Chondrocyte (in vitro differentiated cells): ENCODE measurements around the gene PLD1. TPM values are rescaled to one million over a fixed set of nuclear protein-coding genes. Genes with fewer than 3 reads are reported as not detected.
A peak's percentile ranks its signal among the peaks of the same experiment; 100 is the strongest.

Source experiments
- DNase-seq: peaks from one replicate; pipeline ENCODE4 v3.0.0; 2021; ENCODE audit warnings: mixed read lengths, low spot score
- H3K27ac Mint-ChIP-seq: one replicate; pipeline ENCODE4 v1.8.0; 2021; ENCODE audit warnings: mild to moderate bottlenecking, moderate library complexity, mixed read lengths; ENCODE audit not compliant: unreplicated experiment
- H3K27me3 Mint-ChIP-seq: 2 replicates; pipeline ENCODE4 v1.8.0; 2021; ENCODE audit warnings: low read depth, mixed read lengths
- H3K36me3 Mint-ChIP-seq: 2 replicates; pipeline ENCODE4 v1.8.0; 2021; ENCODE audit warnings: low read depth, mixed read lengths
- H3K4me1 Mint-ChIP-seq: 2 replicates; pipeline ENCODE4 v1.8.0; 2021; ENCODE audit warnings: low read depth, mild to moderate bottlenecking, mixed read lengths
- H3K4me3 Mint-ChIP-seq: one replicate; pipeline ENCODE4 v1.8.0; 2021; ENCODE audit warnings: mild to moderate bottlenecking, moderate library complexity, mixed read lengths; ENCODE audit not compliant: unreplicated experiment
- H3K9me3 Mint-ChIP-seq: 2 replicates; pipeline ENCODE4 v1.8.0; 2021; ENCODE audit warnings: low read depth, mixed read lengths
- CTCF ChIP-seq: fragments of 200-600 bp; sonication (generic); IDR thresholded peaks from 2 replicates; pipeline ENCODE4 v1.5.0; 2021; ENCODE audit warnings: antibody characterized with exemption, mild to moderate bottlenecking, moderate library complexity
- total RNA-seq: library from RNA; stranded (reverse); gene quantifications from 3 replicates; pipeline ENCODE4 v1.2.1, GENCODE V29; 2021

PLD1 gene
- total RNA-seq, 1 donor from 2014 or later, result 17.0 TPM

- H3K9me3 Mint-ChIP-seq, result no peaks in the 10 kb centered on the region
- H3K4me1 Mint-ChIP-seq, result peaks cover 68% of the 10 kb centered on the region
- DNase-seq, result no peak
- H3K27me3 Mint-ChIP-seq, result no peaks in the 10 kb centered on the region
- no peaks in the 10 kb centered on the region for H3K36me3 Mint-ChIP-seq
- TF ChIP-seq CTCF, result no peak
- H3K27ac Mint-ChIP-seq, result peak overlapping the region; percentile 93
- no peak overlapping the region for H3K4me3 Mint-ChIP-seq
Measured at GRCh38 chr3:171805687-171806086, 4.6 kb downstream of the PLD1 start.

- Mint-ChIP-seq H3K9me3 (no peaks in the 10 kb centered on the region), H3K27me3 (no peaks in the 10 kb centered on the region), H3K4me1 (peaks cover 67% of the 10 kb centered on the region), H3K4me3 (peak overlapping the region; percentile 36), H3K36me3 (no peaks in the 10 kb centered on the region), H3K27ac (peak overlapping the region; percentile 93)
- DNase-seq, result no peak
- TF ChIP-seq CTCF, result no peak
Measured at GRCh38 chr3:171804618-171805389, 5.5 kb downstream of the PLD1 start.

- no peaks in the 10 kb centered on the region for H3K9me3 Mint-ChIP-seq
- H3K36me3 Mint-ChIP-seq, result no peaks in the 10 kb centered on the region
- no peak overlapping the region for H3K27ac Mint-ChIP-seq
- no peak for TF ChIP-seq CTCF
- no peak overlapping the region for H3K4me3 Mint-ChIP-seq
- H3K4me1 Mint-ChIP-seq, result peaks cover 64% of the 10 kb centered on the region
- DNase-seq, result no peak
- no peaks in the 10 kb centered on the region for H3K27me3 Mint-ChIP-seq
Measured at GRCh38 chr3:171803044-171803443, 7.2 kb downstream of the PLD1 start.

- Mint-ChIP-seq H3K4me3 (no peak overlapping the region), H3K4me1 (peaks cover 66% of the 10 kb centered on the region), H3K27me3 (no peaks in the 10 kb centered on the region), H3K9me3 (no peaks in the 10 kb centered on the region), H3K27ac (peak overlapping the region; percentile 13), H3K36me3 (no peaks in the 10 kb centered on the region)
- DNase-seq, result no peak
- no peak for TF ChIP-seq CTCF
Measured at GRCh38 chr3:171802590-171802956, 7.7 kb downstream of the PLD1 start.

GRCh38 chr3:171801738-171802589 lies 8.3 kb downstream of the PLD1 start:
- Mint-ChIP-seq H3K9me3 (no peaks in the 10 kb centered on the region), H3K36me3 (no peaks in the 10 kb centered on the region), H3K4me3 (no peak overlapping the region), H3K4me1 (peaks cover 59% of the 10 kb centered on the region), H3K27ac (peak overlapping the region; percentile 87), H3K27me3 (no peaks in the 10 kb centered on the region)
- no peak for TF ChIP-seq CTCF
- DNase-seq, result no peak
